ENCODE data around the gene GLRA3. TPM values are rescaled to one million over a fixed set of nuclear protein-coding genes. Genes with fewer than 3 reads are reported as not detected.

The GLRA3 gene
- total RNA-seq, 1 donor from 2014 or later: not detected

GRCh38 chr4:174871407-174871806 is 42.4 kb upstream of the GLRA3 start:
- no peaks in the 10 kb centered on the region for H3K79me2 ChIP-seq (ENCODE audit: low read depth)
- TF ChIP-seq EZH2phosphoT487 (IDR thresholded peaks at IDR 0.05): no peak
- no peak overlapping the region for H3K4me2 ChIP-seq
- H3K27ac ChIP-seq: no peak overlapping the region
- Mint-ChIP-seq H3K27me3 (ENCODE audit: insufficient read depth, low read depth) (no peaks in the 10 kb centered on the region), H3K4me1 (peaks cover 2% of the 10 kb centered on the region), H3K4me3 (no peak overlapping the region), H3K27ac (no peak overlapping the region), H3K9me3 (peaks cover 2% of the 10 kb centered on the region), H3K36me3 (no peaks in the 10 kb centered on the region)
- H3K4me1 ChIP-seq: no peaks in the 10 kb centered on the region
- H3F3A ChIP-seq (ENCODE audit: low read depth): no peaks in the 10 kb centered on the region
- H3K4me3 ChIP-seq: no peak overlapping the region
- no peak overlapping the region for H3K9ac ChIP-seq
- no peaks in the 10 kb centered on the region for H3K36me3 ChIP-seq
- no peaks in the 10 kb centered on the region for H3K27me3 ChIP-seq
- H4K20me1 ChIP-seq (ENCODE audit: low read depth): no peaks in the 10 kb centered on the region
- DNase-seq (ENCODE audit: low spot score): no peak
- H2AFZ ChIP-seq (replicated peaks): no peak overlapping the region
- H3K9me3 ChIP-seq (ENCODE audit: low read depth): peaks cover 4% of the 10 kb centered on the region

DNA sequence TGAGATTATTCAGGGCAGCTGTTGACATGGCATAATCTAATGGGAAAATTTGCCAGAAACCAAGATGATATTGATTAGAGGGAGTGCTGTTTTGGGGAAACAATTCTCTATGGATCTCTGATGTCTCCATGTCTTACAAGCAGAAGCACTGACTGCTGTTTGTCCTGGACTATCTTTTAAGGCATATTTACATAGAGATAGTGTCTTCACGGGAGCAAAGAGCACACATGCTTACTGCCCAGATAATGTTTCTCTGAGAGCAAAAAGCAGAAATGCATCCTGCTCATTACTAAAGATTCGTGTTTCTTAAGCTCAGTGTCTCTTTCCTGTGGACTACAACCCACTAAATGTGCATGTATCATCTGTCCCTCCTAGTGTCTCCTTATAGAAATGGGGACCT is 41.3 kb upstream of the GLRA3 start:
- Histone ChIP-seq H3K79me2 (ENCODE audit: low read depth) (no peaks in the 10 kb centered on the region), H3K4me3 (no peak overlapping the region), H3K36me3 (no peaks in the 10 kb centered on the region), H3K27ac (no peak overlapping the region), H3K4me1 (no peaks in the 10 kb centered on the region), H3K9ac (no peak overlapping the region), H4K20me1 (ENCODE audit: low read depth) (no peaks in the 10 kb centered on the region), H3K27me3 (no peaks in the 10 kb centered on the region), H3F3A (ENCODE audit: low read depth) (no peaks in the 10 kb centered on the region), H2AFZ (replicated peaks) (no peak overlapping the region), H3K4me2 (no peak overlapping the region), H3K9me3 (ENCODE audit: low read depth) (peaks cover 5% of the 10 kb centered on the region)
- no peak for DNase-seq (ENCODE audit: low spot score)
- no peak for TF ChIP-seq EZH2 (IDR thresholded peaks at IDR 0.05)
- TF ChIP-seq CTCF (IDR thresholded peaks at IDR 0.05): no peak
- no peak for TF ChIP-seq EZH2phosphoT487 (IDR thresholded peaks at IDR 0.05)
- H3K27ac Mint-ChIP-seq: no peak overlapping the region
- no peak overlapping the region for H3K4me3 Mint-ChIP-seq
- H3K4me1 Mint-ChIP-seq: peaks cover 2% of the 10 kb centered on the region
- H3K27me3 Mint-ChIP-seq (ENCODE audit: insufficient read depth, low read depth): no peaks in the 10 kb centered on the region
- no peaks in the 10 kb centered on the region for H3K36me3 Mint-ChIP-seq
- H3K9me3 Mint-ChIP-seq: peaks cover 2% of the 10 kb centered on the region

DNA sequence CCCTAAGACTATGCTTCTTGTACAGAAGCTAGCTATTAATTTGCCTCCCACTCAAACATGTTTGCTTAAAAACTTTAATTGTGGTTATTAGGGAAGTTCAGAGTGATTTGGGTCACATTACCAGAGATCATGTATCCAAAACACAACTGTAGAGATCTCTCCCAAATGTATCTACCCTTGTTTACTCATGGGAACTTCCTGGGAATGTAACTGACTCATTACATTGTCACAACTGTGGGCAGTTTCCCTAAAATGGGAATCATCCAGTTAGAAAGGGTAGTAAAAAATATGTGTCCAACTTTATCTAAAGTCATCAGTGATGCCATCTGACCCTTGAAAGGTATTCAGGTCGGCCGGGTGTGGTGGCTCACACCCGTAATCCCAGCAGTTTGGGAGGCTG is 40.3 kb upstream of the GLRA3 start:
- Mint-ChIP-seq H3K4me1 (peaks cover 2% of the 10 kb centered on the region), H3K9me3 (peaks cover 2% of the 10 kb centered on the region), H3K36me3 (no peaks in the 10 kb centered on the region), H3K27ac (no peak overlapping the region), H3K27me3 (ENCODE audit: insufficient read depth, low read depth) (no peaks in the 10 kb centered on the region), H3K4me3 (no peak overlapping the region)
- H3K4me2 ChIP-seq: no peak overlapping the region
- no peaks in the 10 kb centered on the region for H3F3A ChIP-seq (ENCODE audit: low read depth)
- H4K20me1 ChIP-seq (ENCODE audit: low read depth): no peaks in the 10 kb centered on the region
- no peaks in the 10 kb centered on the region for H3K79me2 ChIP-seq (ENCODE audit: low read depth)
- no peak for TF ChIP-seq CTCF (IDR thresholded peaks at IDR 0.05)
- no peak for TF ChIP-seq EZH2phosphoT487 (IDR thresholded peaks at IDR 0.05)
- no peak for TF ChIP-seq EZH2 (IDR thresholded peaks at IDR 0.05)
- no peaks in the 10 kb centered on the region for H3K27me3 ChIP-seq
- no peak overlapping the region for H3K4me3 ChIP-seq
- no peak overlapping the region for H3K27ac ChIP-seq
- H3K9ac ChIP-seq: no peak overlapping the region
- peaks cover 5% of the 10 kb centered on the region for H3K9me3 ChIP-seq (ENCODE audit: low read depth)
- DNase-seq (ENCODE audit: low spot score): no peak
- H3K36me3 ChIP-seq: no peaks in the 10 kb centered on the region
- H3K4me1 ChIP-seq: no peaks in the 10 kb centered on the region
- H2AFZ ChIP-seq (replicated peaks): no peak overlapping the region

DNA sequence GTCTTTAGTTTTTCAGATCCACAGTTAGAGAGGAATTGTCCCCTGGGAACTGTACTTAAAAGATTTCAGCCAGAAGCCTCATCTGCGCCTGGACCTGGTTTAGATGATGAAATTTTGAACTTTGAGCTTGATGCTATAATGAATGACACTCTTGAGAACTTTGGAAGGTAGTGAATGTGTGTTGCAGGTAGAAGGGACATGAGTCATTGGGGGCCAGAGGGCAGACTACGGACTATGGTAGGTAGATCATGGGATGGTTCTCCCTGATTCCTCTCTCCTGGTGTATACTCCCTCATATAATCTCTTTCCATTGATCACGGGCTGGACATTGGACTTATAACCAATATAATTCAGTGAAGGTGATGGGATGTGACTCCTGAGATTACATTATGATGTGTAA is 38.9 kb upstream of the GLRA3 start:
- no peaks in the 10 kb centered on the region for H3K36me3 ChIP-seq
- H3K27ac Mint-ChIP-seq: no peak overlapping the region
- no peak overlapping the region for H2AFZ ChIP-seq (replicated peaks)
- H3K4me3 Mint-ChIP-seq: no peak overlapping the region
- peaks cover 2% of the 10 kb centered on the region for H3K9me3 Mint-ChIP-seq
- no peaks in the 10 kb centered on the region for H3K4me1 ChIP-seq
- H3K27me3 ChIP-seq: no peaks in the 10 kb centered on the region
- TF ChIP-seq EZH2 (IDR thresholded peaks at IDR 0.05) (no peak), EZH2phosphoT487 (IDR thresholded peaks at IDR 0.05) (no peak), CTCF (IDR thresholded peaks at IDR 0.05) (no peak)
- H3K27ac ChIP-seq: no peak overlapping the region
- H3F3A ChIP-seq (ENCODE audit: low read depth): no peaks in the 10 kb centered on the region
- no peak for DNase-seq (ENCODE audit: low spot score)
- H3K79me2 ChIP-seq (ENCODE audit: low read depth): no peaks in the 10 kb centered on the region
- H3K9me3 ChIP-seq (ENCODE audit: low read depth): peaks cover 5% of the 10 kb centered on the region
- H3K4me1 Mint-ChIP-seq: peaks cover 2% of the 10 kb centered on the region
- H4K20me1 ChIP-seq (ENCODE audit: low read depth): no peaks in the 10 kb centered on the region
- H3K4me2 ChIP-seq: no peak overlapping the region
- no peaks in the 10 kb centered on the region for H3K36me3 Mint-ChIP-seq
- H3K27me3 Mint-ChIP-seq (ENCODE audit: insufficient read depth, low read depth): no peaks in the 10 kb centered on the region
- no peak overlapping the region for H3K9ac ChIP-seq
- H3K4me3 ChIP-seq: no peak overlapping the region

Measured in neural progenitor cell (in vitro differentiated cells).